Sigmoid colon (tissue), 7 donors: ENCODE measurements around the gene CLDN7. TPM values are rescaled to one million over a fixed set of nuclear protein-coding genes. Genes with fewer than 3 reads are reported as not detected.

Experiments used
- DNase-seq: peaks from one replicate; pipeline ENCODE4 v3.0.0-alpha.2; 2019
- H3K27ac ChIP-seq, 4 donors: fragments of 200-600 bp; sonication (generic); one replicate each; pipeline ENCODE4 v1.5.1; 2016 to 2019; ENCODE audit warnings: mild to moderate bottlenecking in 1 of 4
- H3K27me3 ChIP-seq, 3 donors: fragments of 200-600 bp; sonication (generic); one replicate each; pipeline ENCODE4 v1.5.1; 2019; ENCODE audit warnings: mild to moderate bottlenecking in 1 of 3
- H3K36me3 ChIP-seq, 4 donors: fragments of 200-600 bp; sonication (generic); one replicate each; pipeline ENCODE4 v1.5.1; 2016 to 2019
- H3K4me1 ChIP-seq, 4 donors: fragments of 200-600 bp; sonication (generic); one replicate each; pipeline ENCODE4 v1.5.1; 2017 to 2019
- H3K4me3 ChIP-seq, 4 donors: fragments of 200-600 bp; sonication (generic); one replicate each; pipeline ENCODE4 v1.5.1; 2017 to 2019; ENCODE audit warnings: mild to moderate bottlenecking in 2 of 4, moderate library complexity in 1 of 4
- H3K9me3 ChIP-seq, 4 donors: fragments of 200-600 bp in 3 of 4; sonication (generic) in 3 of 4; one replicate each; pipeline versions ENCODE4 v1.5.1 to v1.6.1; 2013 to 2019
- EP300 ChIP-seq, 4 donors: sonication (generic); formaldehyde crosslinking; IDR thresholded peaks; one replicate each; pipeline ENCODE4 v1.6.1; 2017; ENCODE audit warnings: antibody characterized with exemption in 4 of 4
- POLR2A ChIP-seq, 2 donors: fragments of 450-650 bp; IDR thresholded peaks; one replicate each; pipeline ENCODE4 v1.6.1; 2016; ENCODE audit warnings: antibody characterized with exemption in 2 of 2, mild to moderate bottlenecking in 2 of 2, moderate library complexity in 2 of 2
- POLR2AphosphoS5 ChIP-seq, 4 donors: sonication (generic); formaldehyde crosslinking; IDR thresholded peaks; one replicate each; pipeline ENCODE4 v1.6.1; 2017; ENCODE audit warnings: antibody characterized with exemption in 4 of 4
- WGBS, 2 donors: extraction: QIAGEN DNeasy Blood & Tissue Kit; methylation state at CpG; one replicate each; pipeline ENCODE4 v1.1.7; 2013; 5-methylcytosine and 5-hydroxymethylcytosine counted together
- intact Hi-C: fragments of 100-400 bp; cut with DNase I; formaldehyde crosslinking; loops from one replicate; pipeline ENCODE4 v1.15.1; 2023
- polyA plus RNA-seq, 3 donors: library from polyadenylated mRNA; stranded (reverse); fragments of 200-250 nt; gene quantifications; one replicate each; pipeline ENCODE4 v1.2.3, GENCODE V29; 2013
- total RNA-seq, 4 donors: library from RNA; depleted of rRNA; stranded (reverse); fragments of >200 nt; gene quantifications; one replicate each; pipeline ENCODE4 v1.1.0, GENCODE V29; 2016
- TF ChIP-seq, protein P1 (sequence below), 4 experiments: fragments of 450-650 bp in 3 of 4; fragments of 200-600 bp in 1 of 4; IDR thresholded peaks; one replicate each; pipeline ENCODE4 v1.5.1; 2016 to 2019; ENCODE audit warnings: antibody characterized with exemption in 4 of 4, mild to moderate bottlenecking in 3 of 4, moderate library complexity in 2 of 4
- donor health status: healthy with polysubstance abuse.
- donor health status: Bipolar disorder and iron deficiency.
- donor health status: healthy.

Gene CLDN7
- total and polyA plus RNA-seq, 7 donors = 1.1 to 963 (median 91.7) TPM; not detected in 1

DNA sequence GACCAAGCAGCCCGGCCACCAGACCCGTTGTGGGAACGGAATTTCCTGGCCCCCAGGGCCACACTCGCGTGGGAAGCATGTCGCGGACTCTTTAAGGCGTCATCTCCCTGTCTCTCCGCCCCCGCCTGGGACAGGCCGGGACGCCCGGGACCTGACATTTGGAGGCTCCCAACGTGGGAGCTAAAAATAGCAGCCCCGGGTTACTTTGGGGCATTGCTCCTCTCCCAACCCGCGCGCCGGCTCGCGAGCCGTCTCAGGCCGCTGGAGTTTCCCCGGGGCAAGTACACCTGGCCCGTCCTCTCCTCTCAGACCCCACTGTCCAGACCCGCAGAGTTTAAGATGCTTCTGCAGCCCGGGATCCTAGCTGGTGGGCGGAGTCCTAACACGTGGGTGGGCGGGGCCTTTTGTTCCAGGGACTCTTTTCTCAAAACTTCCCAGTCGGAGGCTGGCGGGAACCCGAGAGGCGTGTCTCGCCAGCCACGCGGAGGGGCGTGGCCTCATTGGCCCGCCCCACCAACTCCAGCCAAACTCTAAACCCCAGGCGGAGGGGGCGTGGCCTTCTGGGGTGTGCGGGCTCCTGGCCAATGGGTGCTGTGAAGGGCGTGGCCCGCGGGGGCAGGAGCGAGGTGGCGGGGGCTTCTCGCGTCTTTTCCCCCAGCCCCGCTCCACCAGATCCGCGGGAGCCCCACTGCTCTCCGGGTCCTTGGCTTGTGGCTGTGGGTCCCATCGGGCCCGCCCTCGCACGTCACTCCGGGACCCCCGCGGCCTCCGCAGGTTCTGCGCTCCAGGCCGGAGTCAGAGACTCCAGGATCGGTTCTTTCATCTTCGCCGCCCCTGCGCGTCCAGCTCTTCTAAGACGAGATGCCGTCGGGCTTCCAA lies 19.0 kb upstream of the CLDN7 start, which contains the start of gene SLC2A4:
TSS of gene SLC2A4 (plus strand) at position 645 of the 879 bp plus-strand sequence. CDS start at position 862, 217 bp downstream.
- WGBS, 2 donors = 0 to 1% methylated on average over 71 of the region's 71 CpGs
- H3K4me1 ChIP-seq = peaks cover 0 to 51% (median 42%) of the 10 kb centered on the region in 4 donors
- intact Hi-C loops = loop anchor here (2.0 kb wide), 2 partner anchors 29 to 71 kb away; partner anchors contain the start of genes ELP5 and KCTD11

DNA sequence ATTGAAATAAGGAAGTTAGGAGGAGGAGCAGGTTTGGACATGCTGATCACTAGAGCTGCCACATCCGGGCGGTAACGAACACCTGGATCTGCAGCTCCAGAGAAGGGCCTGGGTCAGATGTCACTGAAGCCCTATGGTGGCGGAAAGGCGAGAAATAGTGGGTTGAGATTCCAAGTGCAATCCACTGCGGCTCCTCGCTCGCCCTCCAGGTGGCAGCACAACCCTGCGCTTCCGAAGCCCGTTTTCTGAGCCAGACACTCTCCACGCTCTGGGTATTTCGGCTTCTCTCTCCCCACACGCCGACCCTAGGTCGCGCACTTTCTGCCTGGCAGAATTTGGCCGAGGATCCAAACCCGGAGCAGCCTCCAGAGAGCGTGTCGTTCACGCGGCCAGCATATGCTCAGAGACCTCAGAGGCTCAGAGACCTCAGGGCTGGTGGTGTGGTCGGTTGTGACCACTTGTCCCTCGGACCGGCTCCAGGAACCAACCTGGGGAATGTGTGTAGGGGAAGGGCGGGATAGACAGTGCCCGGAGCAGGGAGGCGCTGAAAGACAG lies 18.3 kb upstream of the CLDN7 start:
- DNase-seq = peak; percentile 91
- Histone ChIP-seq H3K4me1 (peaks cover 0 to 44% (median 37%) of the 10 kb centered on the region in 4 donors), H3K4me3 (peak overlapping the region; percentile 15 to 83 (median 68)), H3K27ac (peak overlapping the region; percentile 93 to 98 (median 96)), H3K9me3 (no peaks in the 10 kb centered on the region), H3K36me3 (peaks cover 15 to 21% (median 16%) of the 10 kb centered on the region in 4 donors), H3K27me3 (no peaks in the 10 kb centered on the region)
- WGBS, 2 donors = 0 to 1% methylated on average over 29 of the region's 29 CpGs
- intact Hi-C loops = loop anchor here (1.0 to 2.0 kb wide), 3 partner anchors 16 to 72 kb away; partner anchors contain the start of genes ELP5 and KCTD11
- TF ChIP-seq POLR2A (IDR thresholded peaks at IDR 0.05) = no peak
- TF ChIP-seq, protein P1, sequence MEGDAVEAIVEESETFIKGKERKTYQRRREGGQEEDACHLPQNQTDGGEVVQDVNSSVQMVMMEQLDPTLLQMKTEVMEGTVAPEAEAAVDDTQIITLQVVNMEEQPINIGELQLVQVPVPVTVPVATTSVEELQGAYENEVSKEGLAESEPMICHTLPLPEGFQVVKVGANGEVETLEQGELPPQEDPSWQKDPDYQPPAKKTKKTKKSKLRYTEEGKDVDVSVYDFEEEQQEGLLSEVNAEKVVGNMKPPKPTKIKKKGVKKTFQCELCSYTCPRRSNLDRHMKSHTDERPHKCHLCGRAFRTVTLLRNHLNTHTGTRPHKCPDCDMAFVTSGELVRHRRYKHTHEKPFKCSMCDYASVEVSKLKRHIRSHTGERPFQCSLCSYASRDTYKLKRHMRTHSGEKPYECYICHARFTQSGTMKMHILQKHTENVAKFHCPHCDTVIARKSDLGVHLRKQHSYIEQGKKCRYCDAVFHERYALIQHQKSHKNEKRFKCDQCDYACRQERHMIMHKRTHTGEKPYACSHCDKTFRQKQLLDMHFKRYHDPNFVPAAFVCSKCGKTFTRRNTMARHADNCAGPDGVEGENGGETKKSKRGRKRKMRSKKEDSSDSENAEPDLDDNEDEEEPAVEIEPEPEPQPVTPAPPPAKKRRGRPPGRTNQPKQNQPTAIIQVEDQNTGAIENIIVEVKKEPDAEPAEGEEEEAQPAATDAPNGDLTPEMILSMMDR (IDR thresholded peaks at IDR 0.05) = peak; percentile 88 to 98 (median 94)
- TF ChIP-seq POLR2AphosphoS5 (IDR thresholded peaks at IDR 0.05) = peak in 2 of 4 donors; percentile 5 to 18

More for the DNA sequence above, 19.0 kb upstream of the CLDN7 start, which contains the start of gene SLC2A4:
- Histone ChIP-seq H3K27me3 (no peaks in the 10 kb centered on the region), H3K9me3 (no peaks in the 10 kb centered on the region), H3K4me3 (peak within 1 kb of the TSS; percentile 53 to 83 (median 68)), H3K36me3 (peaks cover 22 to 28% (median 23%) of the 10 kb centered on the region in 4 donors), H3K27ac (peak within 1 kb of the TSS; percentile 93 to 98 (median 96))
- peak; percentile 98 for DNase-seq
- TF ChIP-seq POLR2AphosphoS5 (IDR thresholded peaks at IDR 0.05) (peak; percentile 88 to 95 (median 90)), EP300 (IDR thresholded peaks at IDR 0.05) (peak in 3 of 4 donors; percentile 18 to 62 (median 40)), POLR2A (IDR thresholded peaks at IDR 0.05) (peak; percentile 68 to 85)
- TF ChIP-seq, protein P1 (IDR thresholded peaks at IDR 0.05) = peak in 1 of 4 experiments; percentile 13

DNA sequence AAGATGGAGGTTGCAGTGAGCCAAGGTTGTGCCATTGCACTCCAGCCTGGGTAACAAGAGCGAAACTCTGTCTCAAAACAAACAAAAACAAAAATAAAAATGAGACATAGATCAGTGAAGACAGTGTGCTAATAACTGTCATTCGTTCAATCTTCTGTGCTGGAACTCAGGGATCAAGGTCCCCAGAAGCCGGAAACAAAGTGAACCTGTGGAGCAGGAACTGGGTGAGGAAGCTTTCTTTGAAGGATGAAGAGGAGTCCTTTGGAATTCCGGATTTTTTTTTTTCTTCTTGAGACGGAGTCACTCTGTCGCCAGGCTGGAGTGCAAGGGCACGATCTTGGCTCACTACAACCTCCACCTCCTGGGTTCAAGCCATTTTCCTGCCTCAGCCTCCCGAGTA lies 17.2 kb upstream of the CLDN7 start:
- peaks cover 0 to 32% (median 25%) of the 10 kb centered on the region in 4 donors for H3K4me1 ChIP-seq
- H3K27ac ChIP-seq = no peak overlapping the region

DNA sequence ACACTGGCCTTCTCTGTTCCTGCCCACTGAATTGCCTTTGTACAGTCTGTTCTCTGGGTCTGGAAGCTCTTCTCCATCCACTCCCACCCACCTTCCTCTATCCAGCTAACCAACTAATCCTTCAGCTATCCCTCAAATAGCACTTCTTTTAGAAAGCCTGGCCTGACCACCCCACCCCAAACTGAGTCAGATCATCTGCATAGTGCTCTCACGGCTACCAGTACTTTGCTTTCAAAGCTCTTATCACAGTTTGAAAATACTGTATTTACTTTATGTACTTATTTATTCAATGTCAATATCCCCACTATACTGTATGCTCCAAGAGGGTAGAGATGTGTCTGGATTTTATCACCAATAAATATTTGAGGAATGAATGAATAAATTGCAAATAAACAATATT lies 4.5 kb upstream of the CLDN7 start:
- intact Hi-C loops = no loop called here
- no peak for TF ChIP-seq POLR2A (IDR thresholded peaks at IDR 0.05)
- TF ChIP-seq POLR2AphosphoS5 (IDR thresholded peaks at IDR 0.05) = no peak
- TF ChIP-seq EP300 (IDR thresholded peaks at IDR 0.05) = no peak
- TF ChIP-seq, protein P1 (IDR thresholded peaks at IDR 0.05) = no peak
- Histone ChIP-seq H3K9me3 (no peaks in the 10 kb centered on the region), H3K4me3 (no peak overlapping the region), H3K27me3 (peaks cover 15 to 52% (median 39%) of the 10 kb centered on the region in 3 donors), H3K27ac (no peak overlapping the region), H3K4me1 (peaks cover 0 to 18% (median 13%) of the 10 kb centered on the region in 4 donors), H3K36me3 (no peaks in the 10 kb centered on the region)
- no peak for DNase-seq
- 20 to 51% methylated on average over 1 of the region's 1 CpG for WGBS, 2 donors

More for the DNA sequence above, 17.2 kb upstream of the CLDN7 start:
- Histone ChIP-seq H3K4me3 (no peak overlapping the region), H3K36me3 (peaks cover 3 to 10% (median 5%) of the 10 kb centered on the region in 4 donors), H3K27me3 (no peaks in the 10 kb centered on the region), H3K9me3 (no peaks in the 10 kb centered on the region)
- intact Hi-C loops = no loop called here
- DNase-seq = no peak
- TF ChIP-seq EP300 (IDR thresholded peaks at IDR 0.05) = no peak
- WGBS, 2 donors = 20 to 73% methylated on average over 8 of the region's 8 CpGs

DNA sequence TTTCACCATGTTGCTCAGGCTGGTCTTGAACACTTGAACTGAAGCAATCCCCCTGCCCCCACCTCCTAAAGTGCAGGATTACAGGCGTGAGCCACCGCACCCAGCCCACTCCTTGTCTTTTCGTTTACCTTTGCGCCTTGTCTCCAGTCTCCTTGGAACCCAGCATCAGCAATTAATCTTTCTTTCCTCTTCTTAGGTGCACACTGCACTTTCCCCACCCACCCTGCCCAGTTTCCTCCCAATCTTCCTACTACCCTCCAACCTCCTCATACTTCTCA lies 1.5 kb upstream of the CLDN7 start:
- TF ChIP-seq POLR2AphosphoS5 (IDR thresholded peaks at IDR 0.05) (no peak), POLR2A (IDR thresholded peaks at IDR 0.05) (no peak), EP300 (IDR thresholded peaks at IDR 0.05) (no peak)
- TF ChIP-seq, protein P1 (IDR thresholded peaks at IDR 0.05) = no peak
- 10 to 37% methylated on average over 4 of the region's 4 CpGs for WGBS, 2 donors
- Histone ChIP-seq H3K27me3 (peaks cover 28 to 66% (median 55%) of the 10 kb centered on the region in 3 donors), H3K4me1 (peaks cover 0 to 34% (median 25%) of the 10 kb centered on the region in 4 donors), H3K36me3 (peaks cover 0 to 12% (median 4%) of the 10 kb centered on the region in 4 donors), H3K9me3 (no peaks in the 10 kb centered on the region), H3K4me3 (peak overlapping the region in 1 of 4 donors; percentile 23), H3K27ac (no peak overlapping the region)
- intact Hi-C loops = loop anchor here (5.0 kb wide), 2 partner anchors 39 to 79 kb away; no protein-coding TSS in a partner anchor
- no peak for DNase-seq
